HG03378 (cell line): ENCODE measurements around the gene CCDC9B.

Source experiments
- ATAC-seq: cut with Tn5 transposase; IDR thresholded peaks from one replicate; pipeline ENCODE4 v1.9.1; 2021; ENCODE audit warnings: mild to moderate bottlenecking, moderate library complexity; ENCODE audit not compliant: unreplicated experiment

The CCDC9B gene

GRCh38 chr15:40340740-40341400 is at the start of gene CCDC9B:
Gene CCDC9B, minus strand, starts transcription at chr15:40340939. Its CDS starts 120 bp downstream, at chr15:40340819.
- ATAC-seq, result no peak

- no peak for ATAC-seq
Observed at GRCh38 chr15:40389824-40390595, 49.3 kb upstream of the CCDC9B start.

- ATAC-seq, result no peak
Observed at GRCh38 chr15:40388941-40389823, 48.4 kb upstream of the CCDC9B start.

- no peak for ATAC-seq
Observed at GRCh38 chr15:40386480-40386879, 45.7 kb upstream of the CCDC9B start.

- ATAC-seq, result peak; percentile 92
Observed at GRCh38 chr15:40382580-40383456, 42.1 kb upstream of the CCDC9B start, which contains the start of gene KNSTRN. Gene KNSTRN, plus strand, starts transcription at chr15:40382721. Its CDS starts 115 bp downstream, at chr15:40382836.

- no peak for ATAC-seq
Observed at GRCh38 chr15:40381818-40382529, 41.2 kb upstream of the CCDC9B start.

GRCh38 chr15:40380636-40381035 is 39.9 kb upstream of the CCDC9B start:
- no peak for ATAC-seq

GRCh38 chr15:40379853-40380252 is 39.1 kb upstream of the CCDC9B start:
- ATAC-seq, result no peak

GRCh38 chr15:40379374-40379773 is 38.6 kb upstream of the CCDC9B start:
- ATAC-seq, result no peak

GRCh38 chr15:40377606-40378005 is 36.9 kb upstream of the CCDC9B start:
- no peak for ATAC-seq

- no peak for ATAC-seq
Observed at GRCh38 chr15:40372981-40373380, 32.2 kb upstream of the CCDC9B start.

GRCh38 chr15:40369971-40370370 is 29.2 kb upstream of the CCDC9B start:
- no peak for ATAC-seq

- no peak for ATAC-seq
Observed at GRCh38 chr15:40369474-40369869, 28.7 kb upstream of the CCDC9B start.

- ATAC-seq, result no peak
Observed at GRCh38 chr15:40368719-40369473, 28.2 kb upstream of the CCDC9B start.

GRCh38 chr15:40367686-40368611 is 27.2 kb upstream of the CCDC9B start:
- ATAC-seq, result peak; percentile 71

GRCh38 chr15:40367371-40367685 is 26.6 kb upstream of the CCDC9B start:
- ATAC-seq, result no peak

GRCh38 chr15:40366457-40367370 is 26.0 kb upstream of the CCDC9B start:
- ATAC-seq, result no peak
